WI38 (cell line): ENCODE data around the gene STOML2.

Experiments
- H3K4me3 ChIP-seq: 2 replicates; pipeline ENCODE4 v1.5.1; 2011; ENCODE audit warnings: low read depth, mild to moderate bottlenecking, control low read depth, low read length
- CTCF ChIP-seq: IDR thresholded peaks from 2 replicates; pipeline ENCODE4 v1.5.1; 2012; ENCODE audit warnings: low read depth, mild to moderate bottlenecking, control low read depth, low read length

STOML2 gene

GRCh38 chr9:35070823-35071813 is 31.8 kb downstream of the STOML2 start:
- H3K4me3 ChIP-seq, result peak overlapping the region; percentile 78
- TF ChIP-seq CTCF, result no peak

GRCh38 chr9:35069020-35069419 is 33.9 kb downstream of the STOML2 start:
- TF ChIP-seq CTCF, result no peak
- no peak overlapping the region for H3K4me3 ChIP-seq

- TF ChIP-seq CTCF, result no peak
- no peak overlapping the region for H3K4me3 ChIP-seq
Measured at GRCh38 chr9:35067056-35067455, 35.9 kb downstream of the STOML2 start.

GRCh38 chr9:35060548-35061207 is 42.3 kb downstream of the STOML2 start:
- no peak for TF ChIP-seq CTCF
- H3K4me3 ChIP-seq, result no peak overlapping the region

GRCh38 chr9:35059438-35059837 is 43.5 kb downstream of the STOML2 start:
- TF ChIP-seq CTCF, result no peak
- H3K4me3 ChIP-seq, result no peak overlapping the region

GRCh38 chr9:35057271-35057620 is 45.7 kb downstream of the STOML2 start:
- no peak overlapping the region for H3K4me3 ChIP-seq
- no peak for TF ChIP-seq CTCF
